HEK293 (cell line): Measurements from ENCODE around the gene PHACTR1.

Source experiments
- CTCF ChIA-PET: fragments of 350-600 bp; formaldehyde crosslinking; extraction: SDS; loops from one replicate; lab custom pipeline; 2021; ENCODE audit warnings: antibody characterized with exemption; lab: Yijun Ruan, JAX
- POLR2A ChIA-PET: fragments of 300-600 bp; formaldehyde crosslinking; extraction: SDS; loops from one replicate; lab custom pipeline; 2020; ENCODE audit warnings: antibody characterized with exemption, inconsistent platforms; lab: Yijun Ruan, JAX
- H3K27ac ChIP-seq: fragments of 200-500 bp; sonication (Bioruptor generic); 2 replicates; pipeline ENCODE4 v1.5.1; 2014; ENCODE audit warnings: low read depth, low read length, control low read depth, inconsistent platforms; ENCODE audit errors: extremely low read depth
- H3K36me3 ChIP-seq, 2 experiments: fragments of 200-500 bp in 1 of 2; sonication (Bioruptor generic) in 1 of 2; 1 replicate in 1 of 2; 2 replicates in 1 of 2; pipeline ENCODE4 v1.5.1; 2014 to 2017; ENCODE audit warnings: inconsistent platforms in 2 of 2, low read length in 2 of 2; ENCODE audit not compliant: control insufficient read depth in 2 of 2, insufficient read depth in 1 of 2
- H3K4me1 ChIP-seq: fragments of 200-500 bp; sonication (Bioruptor generic); 2 replicates; pipeline ENCODE4 v1.5.1; 2014; ENCODE audit warnings: mild to moderate bottlenecking, low read length, inconsistent platforms; ENCODE audit not compliant: control insufficient read depth, insufficient read depth
- H3K4me3 ChIP-seq: 2 replicates; pipeline ENCODE4 v1.5.1; 2011; ENCODE audit warnings: low read depth, mild to moderate bottlenecking, control low read depth, low read length, moderate library complexity
- H3K9me3 ChIP-seq: fragments of 200-500 bp; sonication (Bioruptor generic); 2 replicates; pipeline ENCODE4 v1.5.1; 2014; ENCODE audit warnings: low read depth, low read length, inconsistent platforms; ENCODE audit not compliant: control insufficient read depth, insufficient read depth
- FEZF1 ChIP-seq: fragments of 450-650 bp; formaldehyde crosslinking; IDR thresholded peaks from 2 replicates; pipeline ENCODE4 v1.5.1; 2016; ENCODE audit warnings: missing biosample characterization, missing genetic modification characterization
- KLF8 ChIP-seq: fragments of 450-650 bp; formaldehyde crosslinking; IDR thresholded peaks from 2 replicates; pipeline ENCODE4 v1.5.1; 2016; ENCODE audit warnings: missing biosample characterization, missing genetic modification characterization
- SCRT1 ChIP-seq: fragments of 450-650 bp; formaldehyde crosslinking; IDR thresholded peaks from 2 replicates; pipeline ENCODE4 v1.5.1; 2016; ENCODE audit warnings: missing biosample characterization, missing genetic modification characterization, borderline replicate concordance
- TCF7L2 ChIP-seq: IDR thresholded peaks from 2 replicates; pipeline ENCODE4 v1.6.1; 2011; ENCODE audit warnings: low read depth, mild to moderate bottlenecking, inconsistent platforms, low read length, moderate library complexity, borderline replicate concordance
- ZNF221 ChIP-seq: fragments of 450-650 bp; formaldehyde crosslinking; IDR thresholded peaks from 2 replicates; pipeline ENCODE4 v1.5.1; 2017; ENCODE audit warnings: missing biosample characterization, missing genetic modification characterization, borderline replicate concordance
- ZNF266 ChIP-seq: fragments of 450-650 bp; formaldehyde crosslinking; IDR thresholded peaks from 2 replicates; pipeline ENCODE4 v1.5.1; 2016; ENCODE audit warnings: missing biosample characterization, missing genetic modification characterization, low read depth
- ZNF341 ChIP-seq: fragments of 450-650 bp; formaldehyde crosslinking; IDR thresholded peaks from 2 replicates; pipeline ENCODE4; 2016; ENCODE audit warnings: low read depth, missing biosample characterization, missing genetic modification characterization
- ZNF391 ChIP-seq: fragments of 450-650 bp; formaldehyde crosslinking; IDR thresholded peaks from 2 replicates; pipeline ENCODE4 v1.5.1; 2016; ENCODE audit warnings: low read depth, missing biosample characterization, missing genetic modification characterization, borderline replicate concordance
- ZNF549 ChIP-seq: fragments of 450-650 bp; IDR thresholded peaks from 2 replicates; pipeline ENCODE4 v1.5.1; 2018; ENCODE audit warnings: missing biosample characterization, missing genetic modification characterization, mild to moderate bottlenecking, inconsistent platforms, moderate library complexity
- ZNF560 ChIP-seq: fragments of 450-650 bp; formaldehyde crosslinking; IDR thresholded peaks from 2 replicates; pipeline ENCODE4 v1.5.1; 2017; ENCODE audit warnings: missing biosample characterization, missing genetic modification characterization, borderline replicate concordance
- ZNF585B ChIP-seq: fragments of 450-650 bp; formaldehyde crosslinking; IDR thresholded peaks from 2 replicates; pipeline ENCODE4 v1.5.1; 2016; ENCODE audit warnings: missing biosample characterization, missing genetic modification characterization
- ZNF626 ChIP-seq: fragments of 450-650 bp; sonication (Bioruptor Pico); formaldehyde crosslinking; IDR thresholded peaks from 2 replicates; pipeline ENCODE4 v1.5.1; 2018; ENCODE audit warnings: missing biosample characterization, missing genetic modification characterization, inconsistent platforms
- ZNF677 ChIP-seq: fragments of 450-650 bp; IDR thresholded peaks from 2 replicates; pipeline ENCODE4 v1.5.0; 2018; ENCODE audit warnings: missing biosample characterization, mild to moderate bottlenecking, missing genetic modification characterization, moderate library complexity
- ZNF785 ChIP-seq: fragments of 450-650 bp; formaldehyde crosslinking; IDR thresholded peaks from 2 replicates; pipeline ENCODE4 v1.5.1; 2016; ENCODE audit warnings: missing biosample characterization, missing genetic modification characterization
- TF ChIP-seq, protein P1 (sequence below): fragments of 450-650 bp; formaldehyde crosslinking; IDR thresholded peaks from 2 replicates; pipeline ENCODE4 v1.5.0; 2017; ENCODE audit warnings: missing biosample characterization, missing genetic modification characterization, borderline replicate concordance
- TF ChIP-seq, protein P2 (sequence below): fragments of 450-650 bp; IDR thresholded peaks from 2 replicates; pipeline ENCODE4 v1.5.1; 2018; ENCODE audit warnings: missing biosample characterization, mild to moderate bottlenecking, missing genetic modification characterization
- TF ChIP-seq, protein P3 (sequence below): fragments of 450-650 bp; formaldehyde crosslinking; IDR thresholded peaks from 2 replicates; pipeline ENCODE4 v1.5.1; 2016; ENCODE audit warnings: missing biosample characterization, missing genetic modification characterization, low read depth
- TF ChIP-seq, protein P4 (sequence below): fragments of 450-650 bp; formaldehyde crosslinking; IDR thresholded peaks from 2 replicates; pipeline ENCODE4; 2016; ENCODE audit warnings: missing biosample characterization, missing genetic modification characterization
- TF ChIP-seq, protein P5 (sequence below): fragments of 450-650 bp; formaldehyde crosslinking; IDR thresholded peaks from 2 replicates; pipeline ENCODE4 v1.5.1; 2016; ENCODE audit warnings: missing biosample characterization, missing genetic modification characterization

PHACTR1 gene

DNA sequence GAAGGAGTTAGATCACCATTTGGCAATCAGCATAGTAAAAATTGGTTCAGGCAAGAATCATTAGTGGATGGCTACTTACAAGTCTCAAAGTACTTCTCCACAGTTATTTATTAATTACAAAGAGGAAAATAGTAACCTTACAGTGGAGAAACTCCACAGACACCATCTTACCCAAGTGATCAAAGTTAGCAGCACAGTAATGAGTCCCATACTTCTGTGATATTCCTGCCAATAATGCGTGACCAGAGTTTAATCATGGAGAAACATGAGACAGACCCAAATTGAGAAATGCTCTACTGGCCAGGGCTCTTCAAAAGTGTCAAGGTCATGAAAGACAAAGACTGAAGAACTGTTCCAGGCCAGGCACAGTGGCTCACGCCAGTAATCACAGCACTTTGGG, 602.3 kb downstream of the PHACTR1 start:
- H3K27ac ChIP-seq: no peak overlapping the region
- H3K36me3 ChIP-seq: peaks cover 38 to 93% of the 10 kb centered on the region in 2 experiments
- no peaks in the 10 kb centered on the region for H3K4me1 ChIP-seq
- no peak for TF ChIP-seq ZNF266 (tag by site-specific recombination)
- TF ChIP-seq ZNF391: no peak
- TF ChIP-seq SCRT1: no peak
- TF ChIP-seq ZNF549 (tag by site-specific recombination): no peak
- TF ChIP-seq KLF8: no peak
- TF ChIP-seq, protein P1, sequence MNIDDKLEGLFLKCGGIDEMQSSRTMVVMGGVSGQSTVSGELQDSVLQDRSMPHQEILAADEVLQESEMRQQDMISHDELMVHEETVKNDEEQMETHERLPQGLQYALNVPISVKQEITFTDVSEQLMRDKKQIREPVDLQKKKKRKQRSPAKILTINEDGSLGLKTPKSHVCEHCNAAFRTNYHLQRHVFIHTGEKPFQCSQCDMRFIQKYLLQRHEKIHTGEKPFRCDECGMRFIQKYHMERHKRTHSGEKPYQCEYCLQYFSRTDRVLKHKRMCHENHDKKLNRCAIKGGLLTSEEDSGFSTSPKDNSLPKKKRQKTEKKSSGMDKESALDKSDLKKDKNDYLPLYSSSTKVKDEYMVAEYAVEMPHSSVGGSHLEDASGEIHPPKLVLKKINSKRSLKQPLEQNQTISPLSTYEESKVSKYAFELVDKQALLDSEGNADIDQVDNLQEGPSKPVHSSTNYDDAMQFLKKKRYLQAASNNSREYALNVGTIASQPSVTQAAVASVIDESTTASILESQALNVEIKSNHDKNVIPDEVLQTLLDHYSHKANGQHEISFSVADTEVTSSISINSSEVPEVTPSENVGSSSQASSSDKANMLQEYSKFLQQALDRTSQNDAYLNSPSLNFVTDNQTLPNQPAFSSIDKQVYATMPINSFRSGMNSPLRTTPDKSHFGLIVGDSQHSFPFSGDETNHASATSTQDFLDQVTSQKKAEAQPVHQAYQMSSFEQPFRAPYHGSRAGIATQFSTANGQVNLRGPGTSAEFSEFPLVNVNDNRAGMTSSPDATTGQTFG (tag by site-specific recombination): no peak
- TF ChIP-seq, protein P2, sequence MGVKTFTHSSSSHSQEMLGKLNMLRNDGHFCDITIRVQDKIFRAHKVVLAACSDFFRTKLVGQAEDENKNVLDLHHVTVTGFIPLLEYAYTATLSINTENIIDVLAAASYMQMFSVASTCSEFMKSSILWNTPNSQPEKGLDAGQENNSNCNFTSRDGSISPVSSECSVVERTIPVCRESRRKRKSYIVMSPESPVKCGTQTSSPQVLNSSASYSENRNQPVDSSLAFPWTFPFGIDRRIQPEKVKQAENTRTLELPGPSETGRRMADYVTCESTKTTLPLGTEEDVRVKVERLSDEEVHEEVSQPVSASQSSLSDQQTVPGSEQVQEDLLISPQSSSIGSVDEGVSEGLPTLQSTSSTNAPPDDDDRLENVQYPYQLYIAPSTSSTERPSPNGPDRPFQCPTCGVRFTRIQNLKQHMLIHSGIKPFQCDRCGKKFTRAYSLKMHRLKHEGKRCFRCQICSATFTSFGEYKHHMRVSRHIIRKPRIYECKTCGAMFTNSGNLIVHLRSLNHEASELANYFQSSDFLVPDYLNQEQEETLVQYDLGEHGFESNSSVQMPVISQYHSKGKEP (tag by site-specific recombination): no peak
- no peak for TF ChIP-seq ZNF221 (tag by site-specific recombination)
- TF ChIP-seq ZNF626: no peak
- TF ChIP-seq, protein P3, sequence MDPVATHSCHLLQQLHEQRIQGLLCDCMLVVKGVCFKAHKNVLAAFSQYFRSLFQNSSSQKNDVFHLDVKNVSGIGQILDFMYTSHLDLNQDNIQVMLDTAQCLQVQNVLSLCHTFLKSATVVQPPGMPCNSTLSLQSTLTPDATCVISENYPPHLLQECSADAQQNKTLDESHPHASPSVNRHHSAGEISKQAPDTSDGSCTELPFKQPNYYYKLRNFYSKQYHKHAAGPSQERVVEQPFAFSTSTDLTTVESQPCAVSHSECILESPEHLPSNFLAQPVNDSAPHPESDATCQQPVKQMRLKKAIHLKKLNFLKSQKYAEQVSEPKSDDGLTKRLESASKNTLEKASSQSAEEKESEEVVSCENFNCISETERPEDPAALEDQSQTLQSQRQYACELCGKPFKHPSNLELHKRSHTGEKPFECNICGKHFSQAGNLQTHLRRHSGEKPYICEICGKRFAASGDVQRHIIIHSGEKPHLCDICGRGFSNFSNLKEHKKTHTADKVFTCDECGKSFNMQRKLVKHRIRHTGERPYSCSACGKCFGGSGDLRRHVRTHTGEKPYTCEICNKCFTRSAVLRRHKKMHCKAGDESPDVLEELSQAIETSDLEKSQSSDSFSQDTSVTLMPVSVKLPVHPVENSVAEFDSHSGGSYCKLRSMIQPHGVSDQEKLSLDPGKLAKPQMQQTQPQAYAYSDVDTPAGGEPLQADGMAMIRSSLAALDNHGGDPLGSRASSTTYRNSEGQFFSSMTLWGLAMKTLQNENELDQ (tag by site-specific recombination): no peak
- TF ChIP-seq ZNF785: no peak
- TF ChIP-seq, protein P4, sequence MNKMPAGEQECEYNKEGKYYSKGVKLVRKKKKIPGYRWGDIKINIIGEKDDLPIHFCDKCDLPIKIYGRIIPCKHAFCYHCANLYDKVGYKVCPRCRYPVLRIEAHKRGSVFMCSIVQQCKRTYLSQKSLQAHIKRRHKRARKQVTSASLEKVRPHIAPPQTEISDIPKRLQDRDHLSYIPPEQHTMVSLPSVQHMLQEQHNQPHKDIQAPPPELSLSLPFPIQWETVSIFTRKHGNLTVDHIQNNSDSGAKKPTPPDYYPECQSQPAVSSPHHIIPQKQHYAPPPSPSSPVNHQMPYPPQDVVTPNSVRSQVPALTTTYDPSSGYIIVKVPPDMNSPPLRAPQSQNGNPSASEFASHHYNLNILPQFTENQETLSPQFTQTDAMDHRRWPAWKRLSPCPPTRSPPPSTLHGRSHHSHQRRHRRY (tag by site-specific recombination): no peak
- no peak for TF ChIP-seq ZNF585B (tag by site-specific recombination)
- TF ChIP-seq, protein P5, sequence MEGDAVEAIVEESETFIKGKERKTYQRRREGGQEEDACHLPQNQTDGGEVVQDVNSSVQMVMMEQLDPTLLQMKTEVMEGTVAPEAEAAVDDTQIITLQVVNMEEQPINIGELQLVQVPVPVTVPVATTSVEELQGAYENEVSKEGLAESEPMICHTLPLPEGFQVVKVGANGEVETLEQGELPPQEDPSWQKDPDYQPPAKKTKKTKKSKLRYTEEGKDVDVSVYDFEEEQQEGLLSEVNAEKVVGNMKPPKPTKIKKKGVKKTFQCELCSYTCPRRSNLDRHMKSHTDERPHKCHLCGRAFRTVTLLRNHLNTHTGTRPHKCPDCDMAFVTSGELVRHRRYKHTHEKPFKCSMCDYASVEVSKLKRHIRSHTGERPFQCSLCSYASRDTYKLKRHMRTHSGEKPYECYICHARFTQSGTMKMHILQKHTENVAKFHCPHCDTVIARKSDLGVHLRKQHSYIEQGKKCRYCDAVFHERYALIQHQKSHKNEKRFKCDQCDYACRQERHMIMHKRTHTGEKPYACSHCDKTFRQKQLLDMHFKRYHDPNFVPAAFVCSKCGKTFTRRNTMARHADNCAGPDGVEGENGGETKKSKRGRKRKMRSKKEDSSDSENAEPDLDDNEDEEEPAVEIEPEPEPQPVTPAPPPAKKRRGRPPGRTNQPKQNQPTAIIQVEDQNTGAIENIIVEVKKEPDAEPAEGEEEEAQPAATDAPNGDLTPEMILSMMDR (tag by site-specific recombination): no peak
- TF ChIP-seq ZNF341 (tag by site-specific recombination): no peak
- TF ChIP-seq FEZF1 (tag by site-specific recombination): no peak
- TF ChIP-seq ZNF677 (tag by site-specific recombination): no peak
- TF ChIP-seq TCF7L2: no peak
- TF ChIP-seq ZNF560 (tag by site-specific recombination): no peak
- TF ChIP-seq, all 188 proteins: peak for 0
- no peaks in the 10 kb centered on the region for H3K9me3 ChIP-seq
- ChIA-PET CTCF (interaction anchor here (1.4 kb wide), 1 partner anchor 8 kb away, joined by 4 read pairs; no protein-coding TSS in a partner anchor), POLR2A (no interaction called here)
- H3K4me3 ChIP-seq: no peak overlapping the region
